Measurements from ENCODE around the gene TCEAL5. TPM values are rescaled to one million over a fixed set of nuclear protein-coding genes. Genes with fewer than 3 reads are reported as not detected.
"Not testable (repeated sequence)": the region's sequence is repeated elsewhere in the genome, so short reads cannot be mapped to it uniquely, and the experiment has no call there.

TCEAL5 gene
- total and polyA plus RNA-seq, 8 donors: 1.4 to 2.0 (median 1.7) TPM; not detected in 2

DNA sequence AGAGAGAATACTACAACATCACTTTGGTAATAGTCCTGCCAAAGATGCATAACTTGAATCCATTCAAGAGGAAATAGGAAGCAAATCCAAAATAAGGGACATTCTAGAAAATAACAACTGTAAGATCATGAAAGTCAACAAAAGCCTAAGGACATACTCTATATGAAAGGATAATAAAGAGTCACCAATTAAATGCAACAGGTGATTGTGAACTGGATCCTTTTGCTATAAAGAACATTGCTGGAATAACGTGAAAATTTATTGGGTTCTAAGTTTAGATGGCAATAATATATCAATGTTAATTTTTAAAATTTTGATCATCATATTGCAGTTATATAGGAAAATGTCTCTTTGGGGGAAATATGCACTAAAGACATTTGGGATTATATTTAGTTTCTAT is 41.7 kb downstream of the TCEAL5 start:
- DNase-seq (no peak), ATAC-seq (no peak)
- H3K36me3 ChIP-seq: no peaks in the 10 kb centered on the region
- no peaks in the 10 kb centered on the region for H3K4me1 ChIP-seq
- H3K27ac ChIP-seq: no peak overlapping the region
- no peaks in the 10 kb centered on the region for H3K9me3 ChIP-seq
- H3K27me3 ChIP-seq: peaks cover 0 to 10% of the 10 kb centered on the region in 2 donors
- TF ChIP-seq, protein P1, sequence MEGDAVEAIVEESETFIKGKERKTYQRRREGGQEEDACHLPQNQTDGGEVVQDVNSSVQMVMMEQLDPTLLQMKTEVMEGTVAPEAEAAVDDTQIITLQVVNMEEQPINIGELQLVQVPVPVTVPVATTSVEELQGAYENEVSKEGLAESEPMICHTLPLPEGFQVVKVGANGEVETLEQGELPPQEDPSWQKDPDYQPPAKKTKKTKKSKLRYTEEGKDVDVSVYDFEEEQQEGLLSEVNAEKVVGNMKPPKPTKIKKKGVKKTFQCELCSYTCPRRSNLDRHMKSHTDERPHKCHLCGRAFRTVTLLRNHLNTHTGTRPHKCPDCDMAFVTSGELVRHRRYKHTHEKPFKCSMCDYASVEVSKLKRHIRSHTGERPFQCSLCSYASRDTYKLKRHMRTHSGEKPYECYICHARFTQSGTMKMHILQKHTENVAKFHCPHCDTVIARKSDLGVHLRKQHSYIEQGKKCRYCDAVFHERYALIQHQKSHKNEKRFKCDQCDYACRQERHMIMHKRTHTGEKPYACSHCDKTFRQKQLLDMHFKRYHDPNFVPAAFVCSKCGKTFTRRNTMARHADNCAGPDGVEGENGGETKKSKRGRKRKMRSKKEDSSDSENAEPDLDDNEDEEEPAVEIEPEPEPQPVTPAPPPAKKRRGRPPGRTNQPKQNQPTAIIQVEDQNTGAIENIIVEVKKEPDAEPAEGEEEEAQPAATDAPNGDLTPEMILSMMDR (IDR thresholded peaks at IDR 0.05): no peak
- intact Hi-C loops (cut with DNase I): no loop called here
- H3K4me3 ChIP-seq: no peak overlapping the region

DNA sequence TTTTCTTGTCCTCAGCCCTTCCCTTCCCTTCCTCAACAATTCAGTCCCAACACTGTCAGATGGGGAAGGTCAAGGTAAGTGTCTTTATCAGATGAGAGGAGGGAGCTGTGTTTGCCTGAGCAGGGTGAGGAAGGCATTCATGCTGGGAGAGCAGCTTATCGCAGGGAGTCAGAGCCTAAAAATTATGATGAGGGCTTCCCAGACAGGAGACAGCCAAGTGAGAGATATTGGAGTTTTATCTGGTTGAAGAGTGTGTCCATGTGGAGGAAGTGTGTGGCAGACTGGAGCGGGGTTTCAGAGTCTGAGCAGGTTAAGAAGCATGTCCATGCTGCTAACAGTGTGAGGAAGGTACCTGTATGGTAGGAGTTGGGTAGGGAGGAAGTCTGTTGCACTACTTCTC is 43.3 kb downstream of the TCEAL5 start:
- H3K36me3 ChIP-seq: no peaks in the 10 kb centered on the region
- TF ChIP-seq, protein P1 (IDR thresholded peaks at IDR 0.05): no peak
- H3K4me3 ChIP-seq: no peak overlapping the region
- intact Hi-C loops (cut with DNase I): no loop called here
- H3K4me1 ChIP-seq: no peaks in the 10 kb centered on the region
- H3K9me3 ChIP-seq: no peaks in the 10 kb centered on the region
- ATAC-seq (no peak), DNase-seq (no peak)
- H3K27me3 ChIP-seq: peaks cover 0 to 5% of the 10 kb centered on the region in 2 donors
- no peak overlapping the region for H3K27ac ChIP-seq

DNA sequence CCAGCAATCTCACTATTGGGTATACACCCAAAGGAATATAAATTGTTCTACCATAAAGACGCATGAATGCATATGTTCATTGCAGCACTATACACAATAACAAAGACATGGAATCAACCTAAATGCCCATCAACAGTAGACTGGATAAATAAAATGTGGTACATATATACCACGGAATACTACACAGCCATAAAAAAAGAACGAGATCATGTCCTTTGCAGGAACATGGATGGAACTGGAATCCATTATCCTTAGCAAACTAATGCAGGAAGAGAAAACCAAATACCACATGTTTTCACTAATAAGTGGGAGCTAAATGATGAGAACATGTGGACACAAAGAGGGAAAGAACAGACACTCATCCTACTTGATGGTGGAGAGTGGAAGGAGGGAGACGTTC is 50.6 kb downstream of the TCEAL5 start:
- H3K9me3 ChIP-seq; ATAC-seq; intact Hi-C loops (cut with DNase I): not testable (repeated sequence)

More for the DNA sequence above, 50.6 kb downstream of the TCEAL5 start:
- H3K27ac ChIP-seq, H3K27me3 ChIP-seq, H3K4me1 ChIP-seq, H3K4me3 ChIP-seq, DNase-seq, H3K36me3 ChIP-seq: not testable (repeated sequence)

Other genes starting within 250 kb of the TCEAL5 start
- gene BEX1, start 212.6 kb downstream of the TCEAL5 start, total RNA-seq: under 1 TPM; 0.44 to 0.65 TPM
- gene BEX1, start 212.6 kb downstream of the TCEAL5 start, polyA plus RNA-seq (ENCODE audit: insufficient read length in 6 of 6): 10 to 100 TPM in 3 of 6 donors, 1 to 10 TPM in 3; 7.8 to 13.9 (median 9.9) TPM
- gene NXF3, start 183.6 kb downstream of the TCEAL5 start, total RNA-seq: 1 to 10 TPM; 3.3 to 3.6 TPM
- gene NXF3, start 183.6 kb downstream of the TCEAL5 start, polyA plus RNA-seq (ENCODE audit: insufficient read length in 6 of 6): under 1 TPM; 0.14 to 0.67 (median 0.40) TPM
- 10 to 100 TPM; 28.8 to 33.5 TPM for gene BEX4, start 61.6 kb downstream of the TCEAL5 start, total RNA-seq
- 100 to 1,000 TPM in 1 of 6 donors, 10 to 100 TPM in 5; 75.8 to 102 (median 91.9) TPM for gene BEX4, start 61.6 kb downstream of the TCEAL5 start, polyA plus RNA-seq (ENCODE audit: insufficient read length in 6 of 6)
- 10 to 100 TPM; 51.7 to 51.8 TPM for gene TCEAL8, start 21.6 kb downstream of the TCEAL5 start, total RNA-seq
- 100 to 1,000 TPM; 108 to 120 (median 112) TPM for gene TCEAL8, start 21.6 kb downstream of the TCEAL5 start, polyA plus RNA-seq (ENCODE audit: insufficient read length in 6 of 6)
- 10 to 100 TPM in 1 of 2 donors, 1 to 10 TPM in 1; 9.7 to 19.3 TPM for gene BEX2, start 34.2 kb upstream of the TCEAL5 start, total RNA-seq
- gene BEX2, start 34.2 kb upstream of the TCEAL5 start, polyA plus RNA-seq (ENCODE audit: insufficient read length in 6 of 6): 10 to 100 TPM; 20.5 to 38.4 (median 25.1) TPM
- gene TCEAL7, start 53.5 kb upstream of the TCEAL5 start, total RNA-seq: 1 to 10 TPM; 3.5 to 8.2 TPM
- gene TCEAL7, start 53.5 kb upstream of the TCEAL5 start, polyA plus RNA-seq (ENCODE audit: insufficient read length in 6 of 6): 10 to 100 TPM; 19.3 to 28.6 (median 23.9) TPM
- gene TCEAL9, start 79.8 kb upstream of the TCEAL5 start, total RNA-seq: 10 to 100 TPM; 47.8 to 55.0 TPM
- gene TCEAL9, start 79.8 kb upstream of the TCEAL5 start, polyA plus RNA-seq (ENCODE audit: insufficient read length in 6 of 6): 100 to 1,000 TPM; 130 to 154 (median 142) TPM
- gene BEX3, start 99.8 kb upstream of the TCEAL5 start, total RNA-seq: 100 to 1,000 TPM in 1 of 2 donors, 10 to 100 TPM in 1; 91.0 to 155 TPM
- gene BEX3, start 99.8 kb upstream of the TCEAL5 start, polyA plus RNA-seq (ENCODE audit: insufficient read length in 6 of 6): 100 to 1,000 TPM; 365 to 426 (median 375) TPM
- under 1 TPM; 0.17 to 0.21 TPM for gene RAB40A, start 242.7 kb upstream of the TCEAL5 start, total RNA-seq
- 1 to 10 TPM; 3.3 to 4.2 (median 3.5) TPM for gene RAB40A, start 242.7 kb upstream of the TCEAL5 start, polyA plus RNA-seq (ENCODE audit: insufficient read length in 6 of 6)

Data from left lung (tissue), 10 donors.